Naive thymus-derived CD4-positive, alpha-beta T cell (primary cell): ENCODE data around the gene PLAU. TPM values are rescaled to one million over a fixed set of nuclear protein-coding genes. Genes with fewer than 3 reads are reported as not detected.

Experiments used
- ATAC-seq: fragments of 150-1000 bp; cut with Tn5 transposase; 2 replicates; pipeline ENCODE4 v1.10.0; 2021; ENCODE audit warnings: mild to moderate bottlenecking, moderate library complexity
- CTCF ChIA-PET: fragments of 350-600 bp; sonication (Branson Sonifier 250); formaldehyde crosslinking; loops from one replicate; lab custom pipeline; 2021; ENCODE audit warnings: antibody characterized with exemption; lab: Charles Lee
- POLR2A ChIA-PET: fragments of 350-600 bp; sonication (Branson Sonifier 250); formaldehyde crosslinking; loops from one replicate; lab custom pipeline; 2021; ENCODE audit warnings: antibody characterized with exemption, inconsistent platforms; lab: Charles Lee
- DNase-seq, 9 donors: peaks; one replicate each; pipeline versions ENCODE4 v3.0.0 to v3.0.0-alpha.2; 2020 to 2022; ENCODE audit warnings: mixed read lengths in 1 of 9
- H3K27ac ChIP-seq: one replicate; pipeline ENCODE4 v1.7.0; 2013; ENCODE audit warnings: mild to moderate bottlenecking, low read depth, low read length, moderate library complexity
- H3K27me3 ChIP-seq, 2 donors: one replicate each; pipeline ENCODE4 v1.7.0; 2013; ENCODE audit warnings: low read length in 2 of 2, mild to moderate bottlenecking in 2 of 2, moderate library complexity in 2 of 2; ENCODE audit not compliant: control insufficient read depth in 2 of 2, insufficient read depth in 2 of 2
- H3K36me3 ChIP-seq, 3 experiments: 1 replicate in 2 of 3; 2 replicates in 1 of 3; pipeline ENCODE4 v1.7.0; 2013; ENCODE audit warnings: low read length in 3 of 3, mild to moderate bottlenecking in 3 of 3, moderate library complexity in 1 of 3; ENCODE audit not compliant: insufficient read depth in 3 of 3, control insufficient read depth in 2 of 3
- H3K4me1 ChIP-seq, 2 donors: one replicate each; pipeline ENCODE4 v1.7.0; 2013; ENCODE audit warnings: low read length in 2 of 2, mild to moderate bottlenecking in 2 of 2, moderate library complexity in 1 of 2; ENCODE audit not compliant: control insufficient read depth in 2 of 2, insufficient read depth in 2 of 2
- H3K4me3 ChIP-seq: 2 replicates; pipeline ENCODE4 v1.7.0; 2013; ENCODE audit warnings: mild to moderate bottlenecking, low read length
- H3K9me3 ChIP-seq, 3 experiments: 1 replicate in 2 of 3; 2 replicates in 1 of 3; pipeline ENCODE4 v1.7.0; 2013; ENCODE audit warnings: low read length in 3 of 3; ENCODE audit not compliant: control insufficient read depth in 2 of 3
- H3K27ac Mint-ChIP-seq, 9 donors: one replicate each; pipeline ENCODE4 v1.8.0; 2020 to 2022; ENCODE audit warnings: mixed read lengths in 9 of 9, mild to moderate bottlenecking in 8 of 9, moderate library complexity in 5 of 9, inconsistent platforms in 2 of 9
- H3K27me3 Mint-ChIP-seq, 5 donors: one replicate each; pipeline ENCODE4 v1.8.0; 2021 to 2022; ENCODE audit warnings: mixed read lengths in 5 of 5, mild to moderate bottlenecking in 1 of 5
- H3K36me3 Mint-ChIP-seq, 5 donors: one replicate each; pipeline ENCODE4 v1.8.0; 2020 to 2022; ENCODE audit warnings: mixed read lengths in 5 of 5, mild to moderate bottlenecking in 3 of 5, inconsistent platforms in 1 of 5
- H3K4me1 Mint-ChIP-seq, 7 donors: one replicate each; pipeline ENCODE4 v1.8.0; 2020 to 2022; ENCODE audit warnings: mixed read lengths in 7 of 7, mild to moderate bottlenecking in 3 of 7, inconsistent platforms in 1 of 7
- H3K4me3 Mint-ChIP-seq, 10 donors: one replicate each; pipeline ENCODE4 v1.8.0; 2020 to 2022; ENCODE audit warnings: mild to moderate bottlenecking in 10 of 10, mixed read lengths in 10 of 10, moderate library complexity in 6 of 10, inconsistent platforms in 2 of 10
- H3K9me3 Mint-ChIP-seq, 11 donors: one replicate each; pipeline ENCODE4 v1.8.0; 2020 to 2022; ENCODE audit warnings: mixed read lengths in 11 of 11, mild to moderate bottlenecking in 4 of 11, inconsistent platforms in 1 of 11, moderate library complexity in 1 of 11
- intact Hi-C, 2 donors: fragments of 100-400 bp; cut with micrococcal nuclease; formaldehyde crosslinking; loops; one replicate each; pipeline ENCODE4 v1.15.1; 2023
- polyA plus RNA-seq, 2 donors: library from polyadenylated mRNA; unstranded; fragments of 300-500 nt; fragmentation: Illumina TruSeq; gene quantifications; one replicate each; pipeline ENCODE4 v1.2.3, GENCODE V29; 2021
- total RNA-seq, 6 experiments: library from RNA in 5 of 6; stranded (reverse) in 5 of 6; gene quantifications; 1 replicate in 5 of 6; 2 replicates in 1 of 6; pipeline ENCODE4 v1.2.3 and lab custom pipeline; 2021 to 2026

The PLAU gene
- total RNA-seq: under 1 TPM; 0.42 to 0.97 (median 0.78) TPM
- not detected for polyA plus RNA-seq
- not detected for total RNA-seq (lab: John Stamatoyannopoulos, UW)

- CTCF ChIA-PET: interaction anchor here (0.9 to 1.4 kb wide), 2 partner anchors 9 to 61 kb away, joined by 3 read pairs; no protein-coding TSS in a partner anchor
- Histone ChIP-seq H3K27me3 (peaks cover 10 to 21% of the 10 kb centered on the region in 2 donors), H3K4me1 (peaks cover 14 to 15% of the 10 kb centered on the region in 2 donors), H3K27ac (no peak within 1 kb of the TSS), H3K36me3 (no peaks in the 10 kb centered on the region), H3K4me3 (peak within 1 kb of the TSS; percentile 53), H3K9me3 (no peaks in the 10 kb centered on the region)
- ATAC-seq (peak; percentile 51), DNase-seq (peak in 8 of 9 donors; percentile 9 to 64 (median 32))
- intact Hi-C loops: loop anchor here (1.0 to 2.0 kb wide), 3 partner anchors 9 to 46 kb away; no protein-coding TSS in a partner anchor
- Mint-ChIP-seq H3K4me3 (peak within 1 kb of the TSS; percentile 80 to 97 (median 90)), H3K4me1 (peaks cover 15 to 46% (median 30%) of the 10 kb centered on the region in 7 donors), H3K36me3 (peaks cover 0 to 5% (median 0%) of the 10 kb centered on the region in 5 donors), H3K9me3 (no peaks in the 10 kb centered on the region), H3K27ac (peak within 1 kb of the TSS in 2 of 9 donors; percentile 38 to 61), H3K27me3 (peaks cover 56 to 75% (median 63%) of the 10 kb centered on the region in 5 donors)
- POLR2A ChIA-PET: no interaction called here
These were observed at the start of gene PLAU for GRCh38 chr10:73910764-73911552. PLAU (plus strand) TSS chr10:73911132; CDS start chr10:73911556, 424 bp downstream.

- ChIA-PET CTCF (interaction anchor here (0.7 to 8.0 kb wide), 7 partner anchors 9 to 90 kb away, joined by 3 to 86 read pairs (median 3); no protein-coding TSS in a partner anchor), POLR2A (interaction anchor here (0.7 to 25.1 kb wide), 5 partner anchors 16 to 326 kb away, joined by 3 to 327 read pairs (median 4); partner anchors contain the start of gene CAMK2G)
- H3K27me3 Mint-ChIP-seq: no peaks in the 10 kb centered on the region
- H3K36me3 ChIP-seq: peaks cover 0 to 56% (median 8%) of the 10 kb centered on the region in 3 experiments
- no peak overlapping the region for H3K27ac ChIP-seq
- no peak for DNase-seq
- no peak for ATAC-seq
- intact Hi-C loops: no loop called here
- H3K9me3 Mint-ChIP-seq: no peaks in the 10 kb centered on the region
- H3K4me3 Mint-ChIP-seq: peak overlapping the region in 1 of 10 donors; percentile 37
- peaks cover 45 to 92% (median 88%) of the 10 kb centered on the region in 7 donors for H3K4me1 Mint-ChIP-seq
- no peak overlapping the region for H3K4me3 ChIP-seq
- peaks cover 48 to 70% of the 10 kb centered on the region in 2 donors for H3K4me1 ChIP-seq
- peak overlapping the region in 4 of 9 donors; percentile 33 to 94 (median 40) for H3K27ac Mint-ChIP-seq
- no peaks in the 10 kb centered on the region for H3K27me3 ChIP-seq
- no peaks in the 10 kb centered on the region for H3K9me3 ChIP-seq
- H3K36me3 Mint-ChIP-seq: peaks cover 7 to 44% (median 20%) of the 10 kb centered on the region in 5 donors
These were observed 48.9 kb upstream of the PLAU start for GRCh38 chr10:73862011-73862410.

- Mint-ChIP-seq H3K27ac (peak overlapping the region in 7 of 9 donors; percentile 59 to 97 (median 94)), H3K4me1 (peaks cover 49 to 92% (median 89%) of the 10 kb centered on the region in 7 donors), H3K9me3 (no peaks in the 10 kb centered on the region), H3K36me3 (peaks cover 7 to 40% (median 20%) of the 10 kb centered on the region in 5 donors), H3K27me3 (no peaks in the 10 kb centered on the region), H3K4me3 (peak overlapping the region in 4 of 10 donors; percentile 40 to 92 (median 74))
- no peaks in the 10 kb centered on the region for H3K9me3 ChIP-seq
- H3K36me3 ChIP-seq: peaks cover 0 to 51% (median 1%) of the 10 kb centered on the region in 3 experiments
- intact Hi-C loops: no loop called here
- ChIA-PET POLR2A (interaction anchor here (0.8 to 25.1 kb wide), 5 partner anchors 9 to 53 kb away, joined by 3 to 327 read pairs (median 4); partner anchors contain the start of gene CAMK2G), CTCF (interaction anchor here (1.4 to 8.0 kb wide), 6 partner anchors 10 to 77 kb away, joined by 3 to 86 read pairs (median 6); no protein-coding TSS in a partner anchor)
- no peak overlapping the region for H3K27ac ChIP-seq
- no peak overlapping the region for H3K4me3 ChIP-seq
- ATAC-seq: no peak
- DNase-seq: no peak
- peaks cover 44 to 71% of the 10 kb centered on the region in 2 donors for H3K4me1 ChIP-seq
- H3K27me3 ChIP-seq: no peaks in the 10 kb centered on the region
These were observed 47.7 kb upstream of the PLAU start for GRCh38 chr10:73863039-73863817.

DNA sequence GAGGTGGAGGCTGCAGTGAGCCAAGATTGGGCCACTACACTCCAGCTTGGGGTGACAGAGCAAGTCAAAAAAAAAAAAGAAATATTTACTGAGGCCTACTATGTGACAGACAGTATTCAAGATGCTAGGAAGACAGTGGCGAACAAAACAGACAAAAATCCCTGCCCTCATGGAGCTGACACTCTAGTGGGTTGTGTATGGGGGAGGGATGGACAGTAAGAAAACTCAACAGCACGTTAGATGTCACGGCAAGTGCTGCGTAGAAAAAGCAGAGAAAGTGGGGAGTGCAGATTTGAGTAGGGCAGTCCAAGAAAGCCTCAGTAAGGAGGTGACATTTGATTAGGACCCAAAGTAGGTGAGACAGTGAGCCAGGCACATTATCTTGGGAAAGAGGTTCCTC lies 46.7 kb upstream of the PLAU start:
- Mint-ChIP-seq H3K4me3 (peak overlapping the region; percentile 79 to 92 (median 87)), H3K4me1 (peaks cover 51 to 92% (median 89%) of the 10 kb centered on the region in 7 donors), H3K27me3 (no peaks in the 10 kb centered on the region), H3K36me3 (peaks cover 4 to 35% (median 14%) of the 10 kb centered on the region in 5 donors), H3K27ac (peak overlapping the region; percentile 42 to 97 (median 96)), H3K9me3 (no peaks in the 10 kb centered on the region)
- DNase-seq (no peak), ATAC-seq (no peak)
- no peaks in the 10 kb centered on the region for H3K9me3 ChIP-seq
- POLR2A ChIA-PET: interaction anchor here (0.8 to 25.1 kb wide), 3 partner anchors 10 to 14 kb away, joined by 3 to 327 read pairs (median 4); partner anchors contain the start of gene CAMK2G
- peaks cover 0 to 50% (median 0%) of the 10 kb centered on the region in 3 experiments for H3K36me3 ChIP-seq
- H3K4me1 ChIP-seq: peaks cover 36 to 71% of the 10 kb centered on the region in 2 donors
- intact Hi-C loops: no loop called here
- no peak overlapping the region for H3K4me3 ChIP-seq
- H3K27ac ChIP-seq: no peak overlapping the region
- H3K27me3 ChIP-seq: no peaks in the 10 kb centered on the region
- CTCF ChIA-PET: interaction anchor here (1.4 to 8.0 kb wide), 4 partner anchors 12 to 15 kb away, joined by 4 to 86 read pairs (median 11); no protein-coding TSS in a partner anchor

DNA sequence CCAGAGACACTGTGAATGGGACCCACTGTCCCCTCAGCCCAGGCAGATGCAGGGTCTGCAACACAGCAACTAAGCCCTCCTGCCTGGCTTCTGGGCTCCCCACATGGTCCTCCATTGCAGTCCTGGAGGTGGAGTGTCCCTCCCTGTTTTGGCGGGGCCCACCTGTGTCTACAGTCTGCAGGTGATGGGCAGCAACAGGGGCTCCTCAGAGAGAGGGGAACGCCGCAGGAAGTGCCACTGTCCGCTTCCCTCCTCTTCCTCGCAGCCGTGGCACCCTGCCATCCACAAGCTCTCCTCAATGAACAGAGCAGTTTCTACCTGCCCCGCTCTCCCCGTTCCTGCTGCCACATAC lies 45.8 kb upstream of the PLAU start:
- Mint-ChIP-seq H3K4me3 (peak overlapping the region; percentile 79 to 92 (median 87)), H3K27me3 (no peaks in the 10 kb centered on the region), H3K9me3 (no peaks in the 10 kb centered on the region), H3K36me3 (peaks cover 4 to 32% (median 9%) of the 10 kb centered on the region in 5 donors), H3K27ac (peak overlapping the region; percentile 88 to 97 (median 96)), H3K4me1 (peaks cover 53 to 92% (median 88%) of the 10 kb centered on the region in 7 donors)
- no peaks in the 10 kb centered on the region for H3K9me3 ChIP-seq
- H3K27me3 ChIP-seq: no peaks in the 10 kb centered on the region
- CTCF ChIA-PET: interaction anchor here (1.2 to 8.0 kb wide), 3 partner anchors 14 to 21 kb away, joined by 3 to 86 read pairs (median 16); no protein-coding TSS in a partner anchor
- no peak for ATAC-seq
- intact Hi-C loops: loop anchor here (1.0 to 5.0 kb wide), 4 partner anchors 10 to 1367 kb away; partner anchors contain the start of gene SAMD8 (in 1 of the 2)
- no peak for DNase-seq
- peaks cover 0 to 50% (median 0%) of the 10 kb centered on the region in 3 experiments for H3K36me3 ChIP-seq
- peaks cover 29 to 67% of the 10 kb centered on the region in 2 donors for H3K4me1 ChIP-seq
- H3K27ac ChIP-seq: peak overlapping the region; percentile 67
- POLR2A ChIA-PET: interaction anchor here (0.5 to 25.1 kb wide), 4 partner anchors 13 to 118 kb away, joined by 3 to 327 read pairs (median 4); partner anchors contain the start of gene CAMK2G
- peak overlapping the region; percentile 60 for H3K4me3 ChIP-seq
